ENCODE measurements around the gene SLC23A2. TPM values are rescaled to one million over a fixed set of nuclear protein-coding genes. Genes with fewer than 3 reads are reported as not detected.

Gene SLC23A2
- polyA plus RNA-seq, 1 of the 3 experiments (the other 2 are of a cell fraction): 14.0 TPM

GRCh38 chr20:4989570-4989969 is 11.7 kb downstream of the SLC23A2 start:
- Histone ChIP-seq H2AFZ (ENCODE audit: low read depth) (no peak overlapping the region), H3K4me1 (ENCODE audit: control insufficient read depth in 1 of 2, insufficient read depth in 2 of 2, low read depth in 1 of 2, low read length in 1 of 2) (peaks cover 0 to 3% of the 10 kb centered on the region in 2 experiments; a peak in 1 of 4 replicates), H3K9ac (no peak overlapping the region), H3K27ac (ENCODE audit: low read depth in 2 of 2, low read length in 1 of 2) (no peak overlapping the region), H3K9me2 (no peaks in the 10 kb centered on the region), H3K36me3 (replicated peaks in 1 of 2; ENCODE audit: control insufficient read depth in 1 of 2, insufficient read depth in 2 of 2, low read length in 1 of 2) (no peaks in the 10 kb centered on the region), H3F3A (replicated peaks; ENCODE audit: insufficient read depth) (no peaks in the 10 kb centered on the region), H3K4me2 (no peak overlapping the region), H3K4me3 (ENCODE audit: low read depth in 2 of 2, low read length in 1 of 2) (no peak overlapping the region), H3K9me3 (no peaks in the 10 kb centered on the region), H4K20me1 (ENCODE audit: insufficient read depth) (no peaks in the 10 kb centered on the region), H3K79me2 (ENCODE audit: insufficient read depth) (peaks cover 34% of the 10 kb centered on the region), H3K27me3 (ENCODE audit: insufficient read depth) (no peaks in the 10 kb centered on the region)
- CTCF ChIA-PET: no interaction called here
- no peak for DNase-seq
- POLR2A ChIA-PET: no interaction called here
- no peak for TF ChIP-seq CHD2 (IDR thresholded peaks at IDR 0.05; ENCODE audit: low read length, partially characterized antibody)
- TF ChIP-seq ELF1 (IDR thresholded peaks at IDR 0.05): no peak
- TF ChIP-seq JUND (IDR thresholded peaks at IDR 0.05): no peak
- TF ChIP-seq ZBTB33 (IDR thresholded peaks at IDR 0.05; ENCODE audit: borderline replicate concordance, low read depth): no peak
- no peak for TF ChIP-seq REST (IDR thresholded peaks at IDR 0.05; ENCODE audit: low read depth, low read length)
- no peak for TF ChIP-seq NRF1 (IDR thresholded peaks at IDR 0.05; ENCODE audit: low read depth, low read length)
- TF ChIP-seq SMC3 (IDR thresholded peaks at IDR 0.05; ENCODE audit: low read depth, low read length): no peak
- TF ChIP-seq, protein P1, sequence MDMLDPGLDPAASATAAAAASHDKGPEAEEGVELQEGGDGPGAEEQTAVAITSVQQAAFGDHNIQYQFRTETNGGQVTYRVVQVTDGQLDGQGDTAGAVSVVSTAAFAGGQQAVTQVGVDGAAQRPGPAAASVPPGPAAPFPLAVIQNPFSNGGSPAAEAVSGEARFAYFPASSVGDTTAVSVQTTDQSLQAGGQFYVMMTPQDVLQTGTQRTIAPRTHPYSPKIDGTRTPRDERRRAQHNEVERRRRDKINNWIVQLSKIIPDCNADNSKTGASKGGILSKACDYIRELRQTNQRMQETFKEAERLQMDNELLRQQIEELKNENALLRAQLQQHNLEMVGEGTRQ (IDR thresholded peaks at IDR 0.05; ENCODE audit: borderline replicate concordance, low read depth, low read length): no peak
- no peak for TF ChIP-seq FOSL2 (IDR thresholded peaks at IDR 0.05; ENCODE audit: borderline replicate concordance, low read depth)
- TF ChIP-seq, protein P2, sequence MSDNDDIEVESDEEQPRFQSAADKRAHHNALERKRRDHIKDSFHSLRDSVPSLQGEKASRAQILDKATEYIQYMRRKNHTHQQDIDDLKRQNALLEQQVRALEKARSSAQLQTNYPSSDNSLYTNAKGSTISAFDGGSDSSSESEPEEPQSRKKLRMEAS (IDR thresholded peaks at IDR 0.05; ENCODE audit: low read depth): no peak
- TF ChIP-seq TAF1 (IDR thresholded peaks at IDR 0.05; ENCODE audit: borderline replicate concordance, low read depth, low read length): no peak
- no peak for TF ChIP-seq RXRA (IDR thresholded peaks at IDR 0.05; ENCODE audit: borderline replicate concordance, low read depth)
- no peak for TF ChIP-seq TCF12 (IDR thresholded peaks at IDR 0.05)
- TF ChIP-seq RFX5 (IDR thresholded peaks at IDR 0.05; ENCODE audit: low read length): no peak
- no peak for TF ChIP-seq TEAD4 (IDR thresholded peaks at IDR 0.05; ENCODE audit: borderline replicate concordance, insufficient read depth)
- TF ChIP-seq CTCF (IDR thresholded peaks at IDR 0.05): no peak
- TF ChIP-seq EP300 (IDR thresholded peaks at IDR 0.05; ENCODE audit: borderline replicate concordance in 1 of 2, low read depth in 1 of 2, low read length in 1 of 2): no peak
- 98% methylated on average over 5 of the region's 5 CpGs for WGBS (ENCODE audit: low lambda C conversion rate)
